Inferior parietal cortex (tissue), 1 donor: ENCODE data around the gene EPB41L2.
"Not testable (repeated sequence)": the region's sequence is repeated elsewhere in the genome, so short reads cannot be mapped to it uniquely, and the experiment has no call there.

Experiments used
- DNase-seq: peaks from one replicate; pipeline ENCODE4 v3.0.0-alpha.2; 2016; ENCODE audit errors: extremely low spot score

Gene EPB41L2

GRCh38 chr6:130945401-130945919 lies 117.6 kb downstream of the EPB41L2 start:
- no peak for DNase-seq

- no peak for DNase-seq
These were observed 118.6 kb downstream of the EPB41L2 start for GRCh38 chr6:130944486-130944885.

- no peak for DNase-seq
These were observed 119.3 kb downstream of the EPB41L2 start for GRCh38 chr6:130943738-130944137.

GRCh38 chr6:130942752-130943151 lies 120.3 kb downstream of the EPB41L2 start:
- DNase-seq = not testable (repeated sequence)

- no peak for DNase-seq
These were observed 125.0 kb downstream of the EPB41L2 start for GRCh38 chr6:130937942-130938604.

- DNase-seq = no peak
These were observed 126.1 kb downstream of the EPB41L2 start for GRCh38 chr6:130936933-130937332.

GRCh38 chr6:130935978-130936377 lies 127.1 kb downstream of the EPB41L2 start:
- no peak for DNase-seq

GRCh38 chr6:130934848-130935585 lies 128.0 kb downstream of the EPB41L2 start:
- no peak for DNase-seq

GRCh38 chr6:130933712-130934200 lies 129.3 kb downstream of the EPB41L2 start:
- DNase-seq = no peak

GRCh38 chr6:130932921-130933320 lies 130.1 kb downstream of the EPB41L2 start:
- DNase-seq = no peak

GRCh38 chr6:130932438-130932837 lies 130.6 kb downstream of the EPB41L2 start:
- DNase-seq = no peak

GRCh38 chr6:130931683-130932082 lies 131.4 kb downstream of the EPB41L2 start:
- no peak for DNase-seq

- no peak for DNase-seq
These were observed 133.9 kb downstream of the EPB41L2 start for GRCh38 chr6:130929036-130929678.

GRCh38 chr6:130928158-130928912 lies 134.7 kb downstream of the EPB41L2 start:
- DNase-seq = no peak

GRCh38 chr6:130927305-130927704 lies 135.7 kb downstream of the EPB41L2 start:
- DNase-seq = no peak

GRCh38 chr6:130923350-130923749 lies 139.7 kb downstream of the EPB41L2 start:
- DNase-seq = no peak

GRCh38 chr6:130922922-130923321 lies 140.1 kb downstream of the EPB41L2 start:
- no peak for DNase-seq

- DNase-seq = no peak
These were observed 142.1 kb downstream of the EPB41L2 start for GRCh38 chr6:130920969-130921368.

GRCh38 chr6:130918171-130918570 lies 144.9 kb downstream of the EPB41L2 start:
- no peak for DNase-seq

GRCh38 chr6:130915606-130916005 lies 147.4 kb downstream of the EPB41L2 start:
- DNase-seq = not testable (repeated sequence)

GRCh38 chr6:130913120-130913519 lies 149.9 kb downstream of the EPB41L2 start:
- DNase-seq = no peak

- no peak for DNase-seq
These were observed 150.6 kb downstream of the EPB41L2 start for GRCh38 chr6:130912434-130912833.
